DOHH2 (cell line): ENCODE data around the gene NSMCE1.

Experiments
- EZH2phosphoT487 ChIP-seq: fragments of 200-600 bp; sonication (generic); IDR thresholded peaks from 2 replicates; pipeline ENCODE4 v1.6.1; 2017; ENCODE audit warnings: borderline replicate concordance, mild to moderate bottlenecking, antibody characterized with exemption, low read length, moderate library complexity, mixed read lengths
- TF ChIP-seq, protein P1 (sequence below): fragments of 200-600 bp; sonication (generic); IDR thresholded peaks from one replicate; pipeline ENCODE4 v1.5.1; 2014; ENCODE audit warnings: antibody characterized with exemption, mild to moderate bottlenecking, low read depth, low read length; ENCODE audit not compliant: poor library complexity, severe bottlenecking

DNA sequence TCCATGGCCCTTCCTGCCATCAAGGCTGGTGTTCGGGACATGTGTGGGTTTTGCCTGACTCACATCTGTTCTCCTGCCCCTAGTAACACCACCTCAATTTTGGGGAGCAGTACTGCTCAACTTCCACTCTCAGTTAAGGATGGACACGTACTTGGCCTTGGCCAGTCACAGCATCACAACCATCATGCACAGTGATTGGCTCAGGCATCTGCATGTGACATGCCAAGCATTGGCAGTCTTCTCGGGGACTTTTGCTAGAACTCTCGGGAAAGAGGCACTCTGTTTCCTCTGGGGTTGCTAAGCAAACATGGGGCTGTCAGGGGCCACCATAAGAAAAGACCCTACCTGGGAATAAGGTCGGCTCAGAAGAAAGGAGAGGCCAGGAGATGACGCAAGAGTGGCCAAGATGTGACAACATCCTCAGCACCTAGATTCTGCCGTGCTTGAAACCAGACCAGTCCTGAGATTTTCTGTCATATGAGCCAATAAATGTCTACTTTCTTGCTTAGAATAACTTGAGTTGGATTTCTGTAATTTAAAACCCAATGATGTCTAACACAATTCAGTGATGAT, 77.1 kb downstream of the NSMCE1 start:
- TF ChIP-seq, protein P1, sequence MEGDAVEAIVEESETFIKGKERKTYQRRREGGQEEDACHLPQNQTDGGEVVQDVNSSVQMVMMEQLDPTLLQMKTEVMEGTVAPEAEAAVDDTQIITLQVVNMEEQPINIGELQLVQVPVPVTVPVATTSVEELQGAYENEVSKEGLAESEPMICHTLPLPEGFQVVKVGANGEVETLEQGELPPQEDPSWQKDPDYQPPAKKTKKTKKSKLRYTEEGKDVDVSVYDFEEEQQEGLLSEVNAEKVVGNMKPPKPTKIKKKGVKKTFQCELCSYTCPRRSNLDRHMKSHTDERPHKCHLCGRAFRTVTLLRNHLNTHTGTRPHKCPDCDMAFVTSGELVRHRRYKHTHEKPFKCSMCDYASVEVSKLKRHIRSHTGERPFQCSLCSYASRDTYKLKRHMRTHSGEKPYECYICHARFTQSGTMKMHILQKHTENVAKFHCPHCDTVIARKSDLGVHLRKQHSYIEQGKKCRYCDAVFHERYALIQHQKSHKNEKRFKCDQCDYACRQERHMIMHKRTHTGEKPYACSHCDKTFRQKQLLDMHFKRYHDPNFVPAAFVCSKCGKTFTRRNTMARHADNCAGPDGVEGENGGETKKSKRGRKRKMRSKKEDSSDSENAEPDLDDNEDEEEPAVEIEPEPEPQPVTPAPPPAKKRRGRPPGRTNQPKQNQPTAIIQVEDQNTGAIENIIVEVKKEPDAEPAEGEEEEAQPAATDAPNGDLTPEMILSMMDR = no peak
- TF ChIP-seq EZH2phosphoT487 = no peak
